Dorsolateral prefrontal cortex (tissue), 118 donors: ENCODE measurements around the gene RRAD. TPM values are rescaled to one million over a fixed set of nuclear protein-coding genes. Genes with fewer than 3 reads are reported as not detected.

Source experiments
- total RNA-seq, 120 experiments: library from RNA; stranded (reverse); gene quantifications; one replicate each; pipeline versions ENCODE4 v1.2.3 to v1.2.4, GENCODE V29; 2022

Gene RRAD
- total RNA-seq, 120 experiments from 2014 or later = 0.55 to 13.8 (median 2.0) TPM

Other genes starting within 250 kb of the RRAD start
- gene CMTM4, start 228.8 kb downstream of the RRAD start, total RNA-seq = 100 to 1,000 TPM in 112 of 120 experiments, 10 to 100 TPM in 8; 82.8 to 193 (median 119) TPM
- gene DYNC1LI2, start 173.9 kb downstream of the RRAD start, total RNA-seq = 100 to 1,000 TPM; 181 to 428 (median 266) TPM
- gene TERB1, start 124.0 kb downstream of the RRAD start, total RNA-seq = 1 to 10 TPM in 10 of 120 experiments, under 1 TPM in 57, not detected in 53; 0.19 to 1.8 (median 0.53) TPM
- gene NAE1, start 94.6 kb downstream of the RRAD start, total RNA-seq = 100 to 1,000 TPM in 1 of 120 experiments, 10 to 100 TPM in 119; 42.3 to 101 (median 76.7) TPM
- gene CA7, start 81.1 kb downstream of the RRAD start, total RNA-seq = 10 to 100 TPM in 50 of 120 experiments, 1 to 10 TPM in 70; 2.2 to 16.0 (median 9.4) TPM
- 10 to 100 TPM; 18.3 to 46.8 (median 28.7) TPM for gene PDP2, start 45.0 kb downstream of the RRAD start, total RNA-seq
- under 1 TPM in 1 of 120 experiments, not detected in 119; 0.60 TPM for gene CDH16, start 6.7 kb downstream of the RRAD start, total RNA-seq
- gene CIAO2B, start 8.9 kb upstream of the RRAD start, total RNA-seq = 10 to 100 TPM; 52.1 to 95.9 (median 74.6) TPM
- 10 to 100 TPM; 22.8 to 59.4 (median 39.9) TPM for gene CES2, start 10.0 kb upstream of the RRAD start, total RNA-seq
- 10 to 100 TPM in 6 of 120 experiments, 1 to 10 TPM in 114; 1.3 to 16.1 (median 5.8) TPM for gene CES3, start 35.7 kb upstream of the RRAD start, total RNA-seq
- 100 to 1,000 TPM in 75 of 120 experiments, 10 to 100 TPM in 45; 46.0 to 216 (median 110) TPM for gene CES4A, start 63.1 kb upstream of the RRAD start, total RNA-seq
- 10 to 100 TPM; 16.0 to 71.3 (median 36.7) TPM for gene CBFB, start 103.6 kb upstream of the RRAD start, total RNA-seq
- gene PHAF1, start 184.4 kb upstream of the RRAD start, total RNA-seq = 10 to 100 TPM; 19.1 to 43.4 (median 33.0) TPM
- gene B3GNT9, start 225.5 kb upstream of the RRAD start, total RNA-seq = 10 to 100 TPM in 75 of 120 experiments, 1 to 10 TPM in 45; 4.8 to 23.7 (median 10.6) TPM
- 10 to 100 TPM in 84 of 120 experiments, 1 to 10 TPM in 36; 5.6 to 19.5 (median 11.5) TPM for gene TRADD, start 234.4 kb upstream of the RRAD start, total RNA-seq
- 10 to 100 TPM in 61 of 120 experiments, 1 to 10 TPM in 59; 3.8 to 25.4 (median 10.2) TPM for gene FBXL8, start 234.4 kb upstream of the RRAD start, total RNA-seq
- gene HSF4, start 239.2 kb upstream of the RRAD start, total RNA-seq = 100 to 1,000 TPM in 95 of 120 experiments, 10 to 100 TPM in 25; 73.3 to 206 (median 120) TPM
- gene NOL3, start 245.0 kb upstream of the RRAD start, total RNA-seq = 10 to 100 TPM; 23.0 to 67.7 (median 36.8) TPM